ENCODE results near the gene MFAP3.
"Not testable (repeated sequence)": the region's sequence is repeated elsewhere in the genome, so short reads cannot be mapped to it uniquely, and the experiment has no call there.

The MFAP3 gene

DNA sequence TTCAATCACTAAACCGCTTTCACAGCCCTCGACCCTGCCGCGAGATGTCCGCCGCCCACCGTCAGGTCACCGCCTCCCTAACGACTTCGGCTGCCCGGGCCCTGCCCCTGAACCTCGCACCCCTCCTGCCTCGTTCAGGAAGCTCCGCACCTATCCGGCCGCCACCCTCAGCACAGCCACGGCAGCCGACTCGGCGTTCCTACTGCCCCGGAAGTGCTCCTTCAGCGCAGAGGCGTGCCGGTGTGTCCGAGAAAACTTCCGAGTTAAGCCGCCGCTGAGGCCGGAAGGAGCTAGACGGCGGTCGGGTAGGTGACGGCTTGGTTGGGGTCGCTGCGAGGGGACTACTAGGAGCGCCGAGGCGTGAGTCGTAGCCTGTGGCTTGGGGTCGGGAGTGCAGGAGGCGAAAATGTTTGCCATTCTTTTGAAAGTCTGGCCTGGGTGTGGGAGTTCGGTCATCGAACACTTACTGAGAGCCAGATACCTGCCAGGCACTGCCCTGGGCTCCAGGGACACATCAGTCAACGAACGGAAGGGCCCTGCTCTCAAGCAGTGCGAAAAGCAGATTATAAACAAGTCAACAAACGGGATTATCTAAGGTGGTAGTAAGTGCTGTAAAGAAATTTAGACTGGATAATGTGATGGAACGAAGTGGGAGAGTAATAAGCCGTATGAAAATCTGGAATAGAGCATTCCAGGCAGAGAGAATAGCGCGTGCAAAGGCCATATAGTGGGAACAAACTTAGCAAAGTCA is at the start of gene MFAP3, which contains the start of gene FAM114A2:
Gene MFAP3 (plus strand): TSS at position 261 of the 751 bp plus-strand sequence. CDS start 10,756 bp downstream, outside the sequence.
Gene FAM114A2 (minus strand): TSS at position 204 of the 751 bp plus-strand sequence. CDS start 3,957 bp downstream, outside the sequence.
- peak; percentile 89 for DNase-seq

DNA sequence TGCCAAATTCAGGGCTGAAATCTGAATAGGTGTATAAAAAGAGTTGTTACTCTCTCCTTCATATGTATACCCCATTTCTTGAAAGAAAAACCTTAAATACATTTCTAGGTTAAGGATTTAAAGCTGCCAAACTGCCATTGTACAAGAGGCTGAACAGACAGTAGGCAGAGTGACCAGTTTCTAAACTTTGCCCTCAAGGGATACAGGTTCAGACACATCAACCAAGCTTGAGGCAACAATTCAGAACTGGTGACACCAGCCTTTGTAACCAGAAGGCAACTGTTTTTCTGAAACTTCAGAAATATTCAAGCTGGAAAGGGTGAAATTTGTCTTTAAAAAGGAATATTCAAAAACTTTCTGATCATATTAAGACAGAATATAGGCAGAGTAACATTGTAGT is 47.6 kb upstream of the MFAP3 start:
- DNase-seq: no peak

DNA sequence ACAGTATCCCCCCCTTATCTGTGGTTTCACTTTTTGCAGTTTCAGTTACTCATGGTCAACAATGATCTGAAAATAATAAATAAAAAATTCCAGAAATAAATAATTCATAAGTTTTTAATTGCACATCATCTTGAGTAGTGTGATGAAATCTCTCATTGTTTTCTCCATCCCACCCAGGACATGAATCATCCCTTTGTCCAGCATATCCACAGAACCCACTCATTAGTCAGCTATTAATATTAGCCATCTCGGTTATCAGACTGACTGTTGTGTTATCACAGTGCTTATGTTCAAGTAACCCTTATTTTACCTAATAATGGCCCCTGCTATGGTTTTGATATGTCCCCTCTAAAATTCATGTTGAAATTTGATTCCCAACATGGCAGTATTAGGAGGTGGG is 40.8 kb upstream of the MFAP3 start:
- DNase-seq: no peak

DNA sequence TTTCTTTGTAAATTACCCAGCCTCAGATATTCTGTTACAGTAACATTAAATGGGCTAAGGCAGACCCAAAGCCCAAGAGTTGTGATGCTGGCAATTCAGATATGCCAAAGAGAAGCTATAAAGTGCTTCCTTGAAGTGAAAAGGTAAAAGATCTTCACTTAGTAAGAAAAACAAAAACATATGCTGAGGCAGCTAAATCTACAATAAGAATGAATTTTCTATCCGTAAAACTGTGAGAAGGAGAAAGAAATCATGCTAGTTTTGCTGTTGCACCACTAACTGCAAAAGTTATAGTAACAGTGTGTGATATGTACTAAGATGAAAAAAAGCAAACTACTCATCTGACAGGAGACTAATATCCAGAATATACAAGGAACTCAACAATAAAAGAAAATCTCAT is 40.0 kb upstream of the MFAP3 start:
- DNase-seq: no peak

DNA sequence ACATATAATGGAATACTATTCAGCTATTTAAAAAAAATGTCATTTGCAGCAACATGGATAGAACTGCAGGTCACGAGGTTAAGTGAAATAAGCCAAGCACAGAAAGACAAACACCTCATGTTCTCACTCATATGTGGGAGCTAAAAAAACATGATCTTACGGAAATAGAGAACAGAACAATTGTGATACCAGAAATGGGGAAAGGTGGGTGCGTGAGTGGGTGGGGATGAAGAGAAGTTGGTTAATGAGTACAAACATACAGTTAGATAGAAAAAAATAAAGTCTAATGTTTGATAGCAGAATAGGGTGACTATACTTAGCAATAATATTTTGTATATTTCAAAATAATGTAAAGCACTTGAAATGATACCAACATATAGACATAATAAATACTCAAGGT is 38.8 kb upstream of the MFAP3 start:
- no peak for DNase-seq

DNA sequence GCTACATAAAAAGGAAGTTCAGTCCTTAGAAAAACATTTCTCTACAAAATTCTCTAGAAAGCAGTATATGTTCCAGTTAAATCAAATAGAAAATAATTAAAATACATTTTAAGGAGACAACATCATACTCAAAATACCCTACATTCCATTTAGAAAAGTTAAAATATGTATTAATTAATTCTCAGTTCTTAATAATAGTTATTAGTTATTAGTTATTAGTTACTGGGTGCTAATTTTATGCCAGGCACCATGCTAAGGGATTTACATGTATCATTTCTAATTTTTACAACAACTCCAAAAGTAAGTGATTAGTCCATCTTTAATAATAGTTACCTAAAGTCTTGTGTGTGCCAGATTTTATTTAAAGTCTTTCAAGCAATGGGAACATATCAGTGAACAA is 38.1 kb upstream of the MFAP3 start:
- no peak for DNase-seq

DNA sequence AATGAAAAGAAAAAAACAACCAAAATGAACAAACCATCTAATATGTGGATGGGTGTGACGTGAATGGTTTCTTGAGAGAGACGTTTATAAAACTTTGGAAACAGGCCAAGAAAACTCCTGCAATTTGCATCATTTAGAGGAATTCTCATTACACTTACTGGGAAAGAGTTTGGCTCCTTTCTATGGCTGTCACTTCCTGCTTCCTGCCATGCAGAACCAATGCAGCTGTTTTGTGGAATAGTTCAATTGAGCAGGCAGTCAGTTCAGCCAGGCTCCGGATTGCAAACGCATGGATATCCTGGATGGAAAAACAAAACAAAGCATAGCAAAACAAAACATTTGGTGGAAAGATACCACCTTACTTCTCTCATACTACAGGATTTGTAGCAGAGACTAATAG is 36.7 kb upstream of the MFAP3 start:
- no peak for DNase-seq

DNA sequence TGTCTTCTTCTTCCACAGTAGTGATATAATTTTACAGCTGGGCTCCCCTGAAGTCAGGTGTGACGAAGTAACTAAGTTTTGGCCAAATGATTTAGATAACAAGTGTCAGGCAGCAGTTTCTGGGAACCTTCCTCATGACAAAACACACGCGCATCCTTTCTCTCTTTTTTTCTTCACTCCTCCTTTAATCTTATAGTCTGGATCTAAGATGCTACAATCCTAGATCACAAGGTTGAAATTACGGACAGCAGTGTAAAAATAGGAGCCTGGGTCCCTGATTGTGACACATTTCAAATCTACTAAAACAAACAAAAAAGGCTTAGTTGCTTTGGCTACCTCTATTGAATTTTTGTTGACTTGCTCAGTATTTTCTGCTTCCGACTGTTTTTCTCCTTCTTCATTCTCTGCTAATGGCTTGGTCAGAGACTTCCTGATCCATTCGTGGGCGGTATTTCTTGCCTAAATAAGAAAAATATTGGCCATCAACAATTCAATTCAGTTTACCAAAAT is 36.2 kb upstream of the MFAP3 start:
- no peak for DNase-seq

DNA sequence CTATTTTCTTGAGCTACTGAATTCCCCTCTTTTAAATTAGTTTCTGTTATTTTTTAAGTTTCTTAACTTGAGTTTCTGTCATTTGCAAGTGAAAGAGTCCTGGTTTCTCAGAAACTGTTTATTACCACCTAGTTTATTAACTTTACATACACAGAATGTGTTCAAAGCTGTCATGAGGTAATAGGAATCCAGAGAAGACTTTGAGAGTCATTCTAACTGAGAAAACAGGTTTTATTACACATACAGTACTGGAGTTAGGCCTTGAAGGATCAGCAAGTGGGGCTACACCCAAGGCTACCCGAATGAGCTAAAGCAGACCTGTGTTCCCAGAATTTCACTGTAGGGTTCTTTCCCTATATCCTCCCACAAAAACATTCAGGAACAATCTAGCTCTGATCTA is 33.1 kb upstream of the MFAP3 start:
- no peak for DNase-seq

DNA sequence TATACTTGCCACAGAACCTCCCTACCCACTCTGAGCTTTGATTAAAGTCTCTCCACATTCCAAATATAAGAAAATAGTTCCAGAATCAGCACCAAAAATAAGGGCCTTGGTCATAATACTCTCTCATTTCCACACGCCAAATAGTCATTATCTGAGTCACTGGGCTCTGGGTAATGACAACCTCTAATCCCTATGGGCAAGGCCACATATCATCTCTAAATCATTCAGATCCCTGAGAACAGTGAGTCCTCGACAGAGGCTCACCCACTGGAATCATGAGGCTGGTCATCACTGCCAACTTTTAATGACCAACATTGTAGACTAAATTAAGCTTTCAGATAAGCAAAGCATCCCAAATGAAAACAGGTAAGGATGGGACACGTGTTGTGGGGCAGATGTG is 28.1 kb upstream of the MFAP3 start:
- no peak for DNase-seq

DNA sequence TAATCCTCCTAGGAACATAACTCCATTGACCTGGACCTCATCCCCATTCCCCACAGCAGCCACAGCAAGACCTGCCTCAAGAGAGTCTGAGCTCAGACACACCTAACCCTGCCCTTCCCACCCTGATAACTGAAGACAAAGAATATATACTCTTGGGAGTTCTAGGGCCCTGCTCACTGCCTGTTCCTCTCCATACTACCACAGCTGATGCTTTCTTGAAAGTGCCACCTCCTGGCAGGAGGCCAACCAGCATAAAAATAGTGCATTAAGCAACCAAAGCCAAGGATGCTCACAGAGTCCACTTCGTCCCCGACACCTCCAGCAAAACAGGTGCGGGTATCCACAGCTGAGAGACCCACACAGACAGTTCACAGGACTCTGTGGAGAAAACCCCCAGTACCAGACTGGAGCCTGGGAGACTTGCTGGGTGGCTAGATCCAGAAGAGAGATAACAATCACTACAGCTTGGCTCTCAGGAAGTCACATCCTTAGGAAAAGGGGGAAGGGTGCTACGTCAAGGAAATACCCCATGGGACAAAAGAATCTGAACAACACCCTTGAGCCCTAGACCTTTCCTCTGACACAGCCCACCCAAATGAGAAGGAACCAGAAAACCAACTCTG is 23.6 kb upstream of the MFAP3 start:
- DNase-seq: no peak

DNA sequence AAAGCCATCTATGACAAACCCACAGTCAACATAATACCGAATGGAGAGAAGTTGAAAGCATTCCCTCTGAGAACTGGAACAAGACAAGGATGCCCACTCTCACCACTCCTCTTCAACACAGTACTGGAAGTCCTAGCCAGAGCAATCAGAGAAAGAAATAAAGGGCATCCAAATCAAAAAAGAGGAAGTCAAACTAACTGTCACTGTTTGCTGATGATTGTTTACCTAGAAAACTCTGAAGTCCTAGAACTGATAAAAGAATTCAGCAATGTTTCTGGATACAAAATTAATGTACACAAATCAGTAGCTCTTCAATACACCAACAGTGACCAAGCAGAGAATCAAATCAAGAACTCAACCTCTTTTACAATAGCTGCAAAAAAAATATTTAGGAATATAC is 19.8 kb upstream of the MFAP3 start:
- DNase-seq: not testable (repeated sequence)

DNA sequence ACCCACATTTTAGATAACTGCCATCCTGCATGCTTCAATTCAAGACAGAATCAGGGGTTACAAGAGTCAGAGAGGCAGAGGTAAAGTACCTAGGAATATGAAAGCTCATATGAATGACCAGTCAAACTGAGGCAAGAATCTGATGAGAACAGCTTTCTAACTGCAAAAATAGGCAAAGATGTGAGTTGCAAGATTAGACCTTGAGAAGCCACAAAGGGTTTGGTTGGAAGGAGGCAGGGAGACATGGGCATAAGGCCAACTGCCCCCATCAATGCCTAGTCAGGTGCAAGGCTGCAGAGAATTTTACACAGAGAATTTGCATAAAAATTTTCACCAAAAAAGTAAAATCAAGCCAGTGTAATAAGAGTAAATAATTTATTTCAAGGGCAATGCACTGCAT is 12.8 kb upstream of the MFAP3 start:
- no peak for DNase-seq

DNA sequence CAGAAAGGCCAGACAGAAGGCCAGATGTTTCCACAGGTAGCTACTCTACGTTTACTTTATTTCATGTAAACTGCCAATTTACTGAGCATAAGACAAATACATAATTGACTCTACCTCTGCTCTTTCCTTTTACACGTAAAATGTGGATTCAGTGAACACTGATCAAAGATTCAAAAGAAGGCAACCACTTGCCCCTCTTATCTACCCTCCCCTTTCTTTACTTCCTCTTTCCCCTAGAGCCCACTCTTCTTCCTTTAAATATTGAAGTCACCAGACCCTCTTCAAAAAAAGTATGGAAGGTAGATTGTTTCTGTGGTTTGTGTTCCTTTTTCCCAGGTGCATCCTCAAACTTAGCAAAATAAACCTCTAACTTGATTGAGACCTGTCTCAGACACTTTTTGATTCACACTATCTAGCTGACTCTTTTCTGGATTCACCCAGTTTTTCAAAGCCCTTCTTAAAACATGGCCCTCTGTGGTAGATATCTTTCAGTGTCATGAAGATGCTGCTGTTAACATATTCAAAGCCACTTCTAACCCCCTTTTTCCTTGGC is 6.8 kb upstream of the MFAP3 start:
- no peak for DNase-seq

DNA sequence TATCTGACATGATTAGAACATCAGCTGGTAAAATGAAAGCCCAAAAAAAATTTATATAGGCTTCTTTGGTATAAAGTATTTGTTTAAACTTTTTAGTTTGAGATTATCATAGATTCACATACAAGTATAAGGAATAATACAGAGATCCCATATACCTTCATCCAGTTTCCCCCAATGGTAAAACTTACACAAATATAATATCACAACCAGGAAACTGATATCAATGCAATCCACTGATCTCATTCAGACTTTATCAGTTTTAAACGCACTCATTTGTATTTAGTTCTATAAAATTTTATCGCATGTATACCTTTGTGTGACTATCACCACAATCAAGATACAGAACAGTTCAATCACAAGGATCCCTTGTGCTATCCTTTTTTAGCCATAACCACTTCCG is 3.8 kb upstream of the MFAP3 start:
- DNase-seq: no peak

DNA sequence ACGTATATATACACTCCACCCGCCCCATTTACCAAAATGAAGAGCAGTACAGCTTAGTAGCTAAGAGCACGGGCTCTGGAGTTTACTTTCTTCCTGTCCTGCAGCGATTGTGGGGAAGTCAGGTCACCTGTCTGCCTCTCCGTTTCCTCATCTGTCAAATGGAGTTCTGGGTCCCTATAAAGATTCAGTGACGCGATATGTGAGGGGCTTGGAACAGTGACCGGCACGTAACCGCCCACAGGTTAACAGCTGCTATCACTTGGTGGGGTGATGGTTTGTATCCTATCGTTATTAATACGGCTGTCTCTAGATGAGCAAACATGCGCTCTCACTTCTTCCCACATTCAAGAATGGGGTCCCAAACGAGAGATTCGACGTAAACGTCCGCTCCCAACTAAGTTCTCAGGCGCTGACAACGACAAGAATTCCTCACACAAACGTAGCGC is 483 bp upstream of the MFAP3 start:
- DNase-seq: peak; percentile 67

DNA sequence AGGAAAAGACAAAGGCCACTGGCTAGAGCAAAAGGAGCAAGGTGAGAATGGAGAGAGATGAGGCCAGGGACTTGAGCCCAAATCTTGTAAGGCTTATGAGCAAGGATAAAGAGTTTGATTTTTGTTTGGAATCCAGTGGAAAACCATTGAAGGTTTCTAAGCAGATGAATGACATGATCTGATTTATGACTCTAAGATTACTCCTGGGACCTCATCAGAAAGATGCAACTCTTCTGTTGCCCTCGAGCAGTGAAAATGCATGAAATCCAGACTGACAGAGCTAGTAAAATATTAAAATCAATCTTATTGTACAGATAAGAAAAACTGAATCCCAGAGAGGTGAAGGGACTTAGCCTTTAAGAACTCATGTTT is 677 bp downstream of the MFAP3 start:
- DNase-seq: no peak

DNA sequence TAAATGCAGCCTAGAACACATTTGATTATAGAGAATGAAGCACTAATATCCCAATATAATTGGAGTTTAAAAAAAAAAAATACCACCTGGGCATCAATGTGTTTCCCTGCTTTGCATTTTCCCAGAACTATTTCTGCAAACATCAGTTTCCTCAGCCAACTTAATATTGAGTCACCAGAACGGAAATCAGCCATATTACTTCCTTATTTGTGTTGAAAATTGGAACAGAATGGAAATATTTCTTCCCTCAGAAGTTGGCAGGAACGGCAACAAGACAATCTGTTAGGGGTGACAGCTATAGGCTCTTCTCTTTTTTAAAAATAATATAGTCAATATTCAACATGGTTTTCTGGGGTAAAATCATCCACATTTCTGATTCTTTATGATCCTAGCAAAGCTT is 4.0 kb downstream of the MFAP3 start:
- no peak for DNase-seq

DNA sequence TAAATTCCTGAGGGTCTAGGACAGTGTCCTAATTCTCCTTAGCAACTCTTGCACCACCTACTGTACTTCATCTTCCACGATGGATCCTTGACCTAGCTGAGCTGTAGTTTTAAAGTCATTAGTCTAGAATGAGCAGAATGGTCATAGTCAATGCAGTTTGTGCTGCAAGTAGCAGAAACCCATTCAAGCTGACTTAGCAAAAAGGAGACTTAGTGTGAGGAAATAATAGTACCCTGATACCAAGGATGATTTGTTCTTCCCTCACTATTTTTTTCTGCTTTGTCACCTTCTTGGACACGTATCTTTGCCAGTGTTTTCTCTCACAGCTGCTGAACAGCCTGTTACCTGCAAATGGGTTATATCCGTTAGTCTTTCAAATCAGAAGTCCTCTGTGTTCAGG is 5.3 kb downstream of the MFAP3 start:
- no peak for DNase-seq

DNA sequence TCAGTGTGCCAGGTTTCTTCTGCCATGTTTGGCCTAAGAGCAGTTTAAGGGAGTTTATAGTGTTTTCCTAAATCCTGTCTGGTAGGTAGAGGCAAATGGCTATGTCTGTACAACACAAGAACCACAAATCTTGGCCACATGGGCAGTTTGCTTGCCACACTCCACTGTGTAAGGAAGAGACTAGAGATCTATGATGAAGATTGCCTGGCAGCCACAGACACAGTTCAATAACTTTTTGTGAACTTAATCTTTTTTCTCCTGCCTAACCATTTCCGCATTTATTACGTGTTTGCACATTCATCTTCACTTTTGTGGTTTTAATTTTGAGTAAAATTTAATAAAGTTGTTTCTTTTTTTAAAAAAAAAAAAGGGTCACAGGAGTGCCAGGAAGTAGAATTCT is 5.8 kb downstream of the MFAP3 start:
- no peak for DNase-seq

DNA sequence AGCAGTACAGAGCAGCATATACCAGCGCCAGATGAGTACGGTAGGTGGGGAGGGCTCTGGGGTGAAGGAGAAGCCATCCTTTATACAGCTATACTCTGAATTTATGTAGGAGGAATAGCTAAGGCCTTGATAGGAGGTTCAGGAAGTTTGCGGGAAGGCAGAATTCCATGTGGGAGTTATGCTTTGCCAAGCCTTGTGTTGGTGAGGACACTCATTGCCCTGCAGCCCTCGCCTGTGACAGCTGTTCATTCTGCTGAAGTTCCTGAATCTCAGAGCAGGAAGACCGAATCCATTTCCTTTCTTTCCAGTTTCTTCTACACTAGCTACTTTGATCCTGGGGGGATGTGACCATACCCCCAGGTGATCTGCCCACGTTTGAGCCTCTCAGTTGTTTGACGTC is 7.7 kb downstream of the MFAP3 start:
- no peak for DNase-seq

DNA sequence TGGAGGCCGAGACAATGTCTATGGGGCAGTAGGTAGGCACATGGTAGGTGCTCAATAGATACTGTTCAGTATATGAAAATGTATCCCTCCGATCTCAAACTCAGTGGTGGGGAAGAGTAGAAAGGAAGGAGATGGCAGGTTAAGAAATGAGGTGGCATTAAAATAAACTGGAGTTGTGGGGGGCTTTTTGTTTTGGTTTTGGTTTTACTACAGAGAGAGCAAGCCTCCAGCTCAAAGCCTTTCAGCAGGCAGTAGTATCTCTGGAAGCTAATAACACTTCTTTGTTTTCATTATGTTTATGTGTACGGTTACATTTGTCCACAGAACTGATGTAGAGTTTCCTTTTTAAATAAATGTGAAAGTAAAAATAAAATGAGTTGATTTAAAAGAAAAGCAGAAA is 8.6 kb downstream of the MFAP3 start:
- DNase-seq: no peak

DNA sequence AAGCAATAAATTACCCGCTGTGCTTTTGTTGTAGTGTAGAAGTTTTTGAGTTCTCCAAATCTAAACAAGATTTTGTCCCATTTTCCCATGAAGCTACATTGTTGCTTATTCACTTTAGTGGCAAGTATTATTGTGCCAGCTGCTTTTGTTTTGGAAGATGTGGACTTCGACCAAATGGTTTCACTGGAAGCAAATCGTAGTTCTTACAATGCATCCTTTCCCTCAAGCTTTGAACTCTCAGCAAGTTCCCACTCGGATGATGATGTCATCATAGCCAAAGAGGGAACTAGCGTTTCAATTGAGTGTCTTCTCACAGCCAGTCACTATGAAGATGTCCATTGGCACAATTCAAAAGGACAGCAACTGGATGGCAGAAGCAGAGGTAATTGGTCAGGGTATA is 10.9 kb downstream of the MFAP3 start:
- no peak for DNase-seq

DNA sequence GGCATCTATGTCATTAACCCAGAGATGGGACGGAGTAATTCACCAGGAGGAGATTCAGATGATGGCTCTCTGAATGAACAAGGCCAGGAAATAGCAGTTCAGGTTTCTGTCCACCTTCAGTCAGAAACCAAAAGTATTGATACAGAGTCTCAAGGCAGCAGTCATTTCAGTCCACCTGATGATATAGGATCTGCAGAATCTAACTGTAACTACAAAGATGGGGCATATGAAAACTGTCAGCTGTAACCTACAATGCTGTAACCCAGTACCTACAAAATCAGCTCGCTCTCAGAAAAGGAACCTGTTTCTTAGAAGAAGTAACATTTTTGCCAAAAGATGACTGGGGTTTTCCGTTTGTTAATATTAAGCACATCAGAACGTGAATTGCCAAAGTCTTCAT is 14.7 kb downstream of the MFAP3 start:
- DNase-seq: no peak

All from midbrain (tissue), 1 donor.